Liver (tissue), 9 donors: ENCODE measurements around the gene MSMP. TPM values are rescaled to one million over a fixed set of nuclear protein-coding genes. Genes with fewer than 3 reads are reported as not detected.

Experiments
- DNase-seq: peaks from one replicate; pipeline ENCODE4 v3.0.0-alpha.2; 2017; ENCODE audit warnings: low spot score
- H3K27ac ChIP-seq, 2 donors: one replicate each; pipeline ENCODE4 v1.7.0; 2013; ENCODE audit warnings: inconsistent platforms in 2 of 2, low read length in 2 of 2, control low read depth in 1 of 2, low read depth in 1 of 2, mild to moderate bottlenecking in 1 of 2
- H3K27me3 ChIP-seq, 4 donors: one replicate each; pipeline versions ENCODE4 v1.6.1 to v1.7.0; 2013; ENCODE audit warnings: low read length in 3 of 4, inconsistent platforms in 1 of 4, mild to moderate bottlenecking in 1 of 4, moderate library complexity in 1 of 4; ENCODE audit not compliant: control insufficient read depth in 4 of 4, insufficient read depth in 4 of 4
- H3K36me3 ChIP-seq, 4 donors: one replicate each; pipeline versions ENCODE4 v1.6.1 to v1.7.0; 2013; ENCODE audit warnings: low read length in 3 of 4, mild to moderate bottlenecking in 3 of 4, low read depth in 1 of 4, moderate library complexity in 1 of 4; ENCODE audit not compliant: control insufficient read depth in 4 of 4, insufficient read depth in 3 of 4
- H3K4me1 ChIP-seq, 4 donors: one replicate each; pipeline versions ENCODE4 v1.6.1 to v1.7.0; 2013; ENCODE audit warnings: low read length in 3 of 4, mild to moderate bottlenecking in 3 of 4, moderate library complexity in 1 of 4; ENCODE audit not compliant: control insufficient read depth in 4 of 4, insufficient read depth in 4 of 4
- H3K4me3 ChIP-seq, 3 donors: one replicate each; pipeline versions ENCODE4 v1.6.1 to v1.7.0; 2013; ENCODE audit warnings: low read length in 3 of 3, control low read depth in 1 of 3, low read depth in 1 of 3, mild to moderate bottlenecking in 1 of 3
- H3K9ac ChIP-seq, 2 donors: one replicate each; pipeline ENCODE4 v1.7.0; 2013; ENCODE audit warnings: low read length in 2 of 2, mild to moderate bottlenecking in 2 of 2, moderate library complexity in 2 of 2, control low read depth in 1 of 2, low read depth in 1 of 2
- H3K9me3 ChIP-seq, 4 donors: one replicate each; pipeline versions ENCODE4 v1.6.1 to v1.7.0; 2013; ENCODE audit warnings: low read length in 3 of 4; ENCODE audit not compliant: control insufficient read depth in 4 of 4
- EGR1 ChIP-seq, 2 donors: IDR thresholded peaks; 2 replicates each; pipeline ENCODE4 v1.6.1; 2016 to 2018; ENCODE audit warnings: antibody characterized with exemption in 2 of 2, low read depth in 2 of 2
- FOXA1 ChIP-seq: IDR thresholded peaks from 2 replicates; pipeline ENCODE4 v1.6.1; 2016; ENCODE audit warnings: antibody characterized with exemption
- FOXA2 ChIP-seq: IDR thresholded peaks from 2 replicates; pipeline ENCODE4 v1.6.1; 2016; ENCODE audit warnings: antibody characterized with exemption
- GABPA ChIP-seq, 2 donors: IDR thresholded peaks in 1 of 2; conservative IDR thresholded peaks in 1 of 2; 2 replicates each; pipeline ENCODE4 v1.6.1; 2016; ENCODE audit warnings: antibody characterized with exemption in 2 of 2, mild to moderate bottlenecking in 1 of 2, moderate library complexity in 1 of 2
- JUND ChIP-seq, 2 donors: IDR thresholded peaks; 2 replicates each; pipeline ENCODE4 v1.6.1; 2016; ENCODE audit warnings: antibody characterized with exemption in 2 of 2
- NR2F2 ChIP-seq: IDR thresholded peaks from 2 replicates; pipeline ENCODE4 v1.6.1; 2016; ENCODE audit warnings: antibody characterized with exemption
- RAD21 ChIP-seq, 2 donors: IDR thresholded peaks; 2 replicates each; pipeline ENCODE4 v1.6.1; 2016; ENCODE audit warnings: antibody characterized with exemption in 2 of 2, mild to moderate bottlenecking in 2 of 2
- RXRA ChIP-seq, 2 donors: IDR thresholded peaks; 2 replicates each; pipeline ENCODE4 v1.6.1; 2017 to 2018; ENCODE audit warnings: antibody characterized with exemption in 2 of 2, mild to moderate bottlenecking in 1 of 2
- TAF1 ChIP-seq: conservative IDR thresholded peaks from 2 replicates; pipeline ENCODE4 v1.6.1; 2016; ENCODE audit warnings: antibody characterized with exemption, mild to moderate bottlenecking
- WGBS: extraction: QIAGEN DNeasy Blood & Tissue Kit; methylation state at CpG from one replicate; pipeline ENCODE4 v1.1.7; 2013; 5-methylcytosine and 5-hydroxymethylcytosine counted together
- polyA plus RNA-seq, 2 donors: library from polyadenylated mRNA; stranded (reverse) in 1 of 2; unstranded in 1 of 2; fragments of 200-250 nt in 1 of 2; fragments of >200 nt in 1 of 2; fragmentation: Nextera tagmentation in 1 of 2; extraction: Ambion mirVana in 1 of 2; gene quantifications; one replicate each; pipeline versions ENCODE4 v1.2.1 to v1.2.3, GENCODE V29; 2013 to 2015
- total RNA-seq, 2 donors: library from RNA; depleted of rRNA; stranded (reverse); fragments of >200 nt; gene quantifications; one replicate each; pipeline ENCODE4 v1.2.3, GENCODE V29; 2014
- TF ChIP-seq, protein P1 (sequence below): IDR thresholded peaks from 2 replicates; pipeline ENCODE4 v1.6.1; 2016; ENCODE audit warnings: antibody characterized with exemption, mild to moderate bottlenecking
- TF ChIP-seq, protein P2 (sequence below): IDR thresholded peaks from 2 replicates; pipeline ENCODE4 v1.6.1; 2016; ENCODE audit warnings: antibody characterized with exemption
- TF ChIP-seq, protein P3 (sequence below): IDR thresholded peaks from 2 replicates; pipeline ENCODE4 v1.6.1; 2016; ENCODE audit warnings: antibody characterized with exemption
- TF ChIP-seq, protein P4 (sequence below): fragments of 150-350 bp; IDR thresholded peaks from 2 replicates; pipeline ENCODE4 v1.5.1; 2017; ENCODE audit warnings: improper control_type of control experiment, low read depth, low read length; ENCODE audit not compliant: missing input control
- donor health status: healthy.
- donor health status: healthy.
- donor health status: healthy.
- donor health status: healthy.
- donor health status: healthy.

Gene MSMP
- total and polyA plus RNA-seq, 4 donors, result not detected

DNA sequence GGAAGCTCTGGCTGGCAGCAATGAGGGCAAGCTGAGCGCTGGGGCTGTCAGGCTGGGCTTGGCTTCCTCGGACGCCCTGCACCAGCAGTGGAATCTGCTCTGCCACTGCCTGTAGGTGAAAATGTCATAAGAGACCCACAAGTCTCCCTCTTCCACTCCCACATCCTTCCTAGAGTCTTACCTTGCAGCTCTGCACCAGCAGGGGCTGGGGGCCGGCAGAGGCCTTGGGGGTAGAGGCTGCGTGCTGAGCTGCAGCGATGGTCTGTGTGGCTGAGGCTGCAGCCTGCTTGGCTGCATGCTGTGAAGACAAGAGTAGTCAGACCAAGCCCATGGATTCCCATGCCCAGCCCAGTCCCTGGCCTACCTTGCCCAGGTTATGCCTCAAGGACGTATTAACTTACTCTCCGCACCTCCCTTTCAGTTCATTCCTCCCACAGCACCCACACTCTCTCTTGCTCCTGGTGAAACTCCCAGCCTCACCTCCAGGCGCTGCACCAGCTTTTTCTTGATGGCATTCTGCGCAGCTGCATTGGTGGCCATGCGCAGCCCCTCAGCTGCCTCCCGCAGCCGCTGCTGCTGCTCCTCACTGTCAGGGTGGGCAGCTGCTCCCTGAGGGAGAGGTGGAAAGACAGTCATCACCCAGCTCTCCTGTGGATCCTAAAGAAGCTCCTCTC is 39.4 kb downstream of the MSMP start:
- no peaks in the 10 kb centered on the region for H3K9me3 ChIP-seq
- no peak overlapping the region for H3K27ac ChIP-seq
- no peaks in the 10 kb centered on the region for H3K27me3 ChIP-seq
- WGBS, result 95% methylated on average over 13 of the region's 13 CpGs
- peaks cover 60 to 96% (median 85%) of the 10 kb centered on the region in 4 donors for H3K36me3 ChIP-seq
- H3K4me1 ChIP-seq, result no peaks in the 10 kb centered on the region
- H3K9ac ChIP-seq, result no peak overlapping the region
- DNase-seq, result no peak
- no peak for TF ChIP-seq EGR1 (IDR thresholded peaks at IDR 0.05; ENCODE audit: low read depth in 2 of 2)
- TF ChIP-seq, protein P1, sequence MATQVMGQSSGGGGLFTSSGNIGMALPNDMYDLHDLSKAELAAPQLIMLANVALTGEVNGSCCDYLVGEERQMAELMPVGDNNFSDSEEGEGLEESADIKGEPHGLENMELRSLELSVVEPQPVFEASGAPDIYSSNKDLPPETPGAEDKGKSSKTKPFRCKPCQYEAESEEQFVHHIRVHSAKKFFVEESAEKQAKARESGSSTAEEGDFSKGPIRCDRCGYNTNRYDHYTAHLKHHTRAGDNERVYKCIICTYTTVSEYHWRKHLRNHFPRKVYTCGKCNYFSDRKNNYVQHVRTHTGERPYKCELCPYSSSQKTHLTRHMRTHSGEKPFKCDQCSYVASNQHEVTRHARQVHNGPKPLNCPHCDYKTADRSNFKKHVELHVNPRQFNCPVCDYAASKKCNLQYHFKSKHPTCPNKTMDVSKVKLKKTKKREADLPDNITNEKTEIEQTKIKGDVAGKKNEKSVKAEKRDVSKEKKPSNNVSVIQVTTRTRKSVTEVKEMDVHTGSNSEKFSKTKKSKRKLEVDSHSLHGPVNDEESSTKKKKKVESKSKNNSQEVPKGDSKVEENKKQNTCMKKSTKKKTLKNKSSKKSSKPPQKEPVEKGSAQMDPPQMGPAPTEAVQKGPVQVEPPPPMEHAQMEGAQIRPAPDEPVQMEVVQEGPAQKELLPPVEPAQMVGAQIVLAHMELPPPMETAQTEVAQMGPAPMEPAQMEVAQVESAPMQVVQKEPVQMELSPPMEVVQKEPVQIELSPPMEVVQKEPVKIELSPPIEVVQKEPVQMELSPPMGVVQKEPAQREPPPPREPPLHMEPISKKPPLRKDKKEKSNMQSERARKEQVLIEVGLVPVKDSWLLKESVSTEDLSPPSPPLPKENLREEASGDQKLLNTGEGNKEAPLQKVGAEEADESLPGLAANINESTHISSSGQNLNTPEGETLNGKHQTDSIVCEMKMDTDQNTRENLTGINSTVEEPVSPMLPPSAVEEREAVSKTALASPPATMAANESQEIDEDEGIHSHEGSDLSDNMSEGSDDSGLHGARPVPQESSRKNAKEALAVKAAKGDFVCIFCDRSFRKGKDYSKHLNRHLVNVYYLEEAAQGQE, result no peak
- no peak for TF ChIP-seq FOXA1
- TF ChIP-seq FOXA2, result no peak
- no peak overlapping the region for H3K4me3 ChIP-seq

DNA sequence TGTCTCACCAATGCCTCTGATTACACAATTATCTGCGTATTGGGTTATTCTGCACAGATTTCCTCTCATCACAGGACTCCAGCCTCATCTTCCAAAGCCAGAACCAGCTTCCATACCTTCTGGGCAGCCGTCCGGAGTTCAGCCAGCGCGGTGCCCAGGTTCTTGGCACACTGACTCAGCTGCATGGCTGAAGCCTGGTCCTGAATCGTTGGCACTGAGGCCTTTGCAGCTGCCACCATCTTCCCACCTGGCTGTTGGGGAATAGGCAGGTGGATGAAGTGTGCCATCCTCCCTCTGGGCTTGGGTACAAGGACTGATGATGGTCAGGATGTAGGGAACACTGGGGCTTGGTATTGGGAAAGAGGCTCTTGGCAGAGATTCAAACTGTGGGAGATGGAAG is 40.0 kb downstream of the MSMP start:
- Histone ChIP-seq H3K27ac (no peak overlapping the region), H3K4me1 (no peaks in the 10 kb centered on the region), H3K27me3 (no peaks in the 10 kb centered on the region), H3K36me3 (peaks cover 58 to 93% (median 82%) of the 10 kb centered on the region in 4 donors), H3K9me3 (no peaks in the 10 kb centered on the region), H3K9ac (no peak overlapping the region), H3K4me3 (no peak overlapping the region)
- no peak for TF ChIP-seq TAF1
- no peak for TF ChIP-seq NR2F2
- no peak for TF ChIP-seq EGR1 (IDR thresholded peaks at IDR 0.05; ENCODE audit: low read depth in 2 of 2)
- TF ChIP-seq FOXA1, result no peak
- TF ChIP-seq, protein P2, sequence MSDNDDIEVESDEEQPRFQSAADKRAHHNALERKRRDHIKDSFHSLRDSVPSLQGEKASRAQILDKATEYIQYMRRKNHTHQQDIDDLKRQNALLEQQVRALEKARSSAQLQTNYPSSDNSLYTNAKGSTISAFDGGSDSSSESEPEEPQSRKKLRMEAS, result no peak
- TF ChIP-seq, protein P3, sequence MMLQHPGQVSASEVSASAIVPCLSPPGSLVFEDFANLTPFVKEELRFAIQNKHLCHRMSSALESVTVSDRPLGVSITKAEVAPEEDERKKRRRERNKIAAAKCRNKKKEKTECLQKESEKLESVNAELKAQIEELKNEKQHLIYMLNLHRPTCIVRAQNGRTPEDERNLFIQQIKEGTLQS, result no peak
- no peak for TF ChIP-seq GABPA (IDR thresholded peaks at IDR 0.05 in 1 of 2, conservative IDR thresholded peaks at IDR 0.05 in 1 of 2)
- 85% methylated on average over 6 of the region's 6 CpGs for WGBS
- no peak for DNase-seq

DNA sequence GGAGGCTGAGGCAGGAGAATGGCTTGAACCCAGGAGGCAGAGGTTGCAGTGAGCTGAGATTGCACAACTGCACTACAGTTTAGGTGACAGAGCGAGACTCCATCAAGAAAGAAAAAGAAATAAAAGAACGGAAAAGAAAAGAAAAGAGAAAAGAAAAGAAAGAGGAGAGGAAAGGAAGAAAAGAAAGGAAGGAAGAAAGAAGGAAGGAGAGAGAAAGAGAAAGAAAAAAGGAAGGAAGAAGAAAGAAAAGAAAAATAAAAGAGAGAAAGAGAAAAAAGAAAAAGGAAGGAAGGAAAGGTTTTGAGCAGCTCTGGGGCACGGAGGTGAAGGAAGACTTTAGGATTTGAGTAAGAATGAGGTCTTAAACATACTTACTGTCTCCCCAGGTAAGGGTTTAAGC is 40.5 kb downstream of the MSMP start:
- H3K27me3 ChIP-seq, result no peaks in the 10 kb centered on the region
- 98% methylated on average over 3 of the region's 3 CpGs for WGBS
- TF ChIP-seq NR2F2, result no peak
- TF ChIP-seq, protein P4, sequence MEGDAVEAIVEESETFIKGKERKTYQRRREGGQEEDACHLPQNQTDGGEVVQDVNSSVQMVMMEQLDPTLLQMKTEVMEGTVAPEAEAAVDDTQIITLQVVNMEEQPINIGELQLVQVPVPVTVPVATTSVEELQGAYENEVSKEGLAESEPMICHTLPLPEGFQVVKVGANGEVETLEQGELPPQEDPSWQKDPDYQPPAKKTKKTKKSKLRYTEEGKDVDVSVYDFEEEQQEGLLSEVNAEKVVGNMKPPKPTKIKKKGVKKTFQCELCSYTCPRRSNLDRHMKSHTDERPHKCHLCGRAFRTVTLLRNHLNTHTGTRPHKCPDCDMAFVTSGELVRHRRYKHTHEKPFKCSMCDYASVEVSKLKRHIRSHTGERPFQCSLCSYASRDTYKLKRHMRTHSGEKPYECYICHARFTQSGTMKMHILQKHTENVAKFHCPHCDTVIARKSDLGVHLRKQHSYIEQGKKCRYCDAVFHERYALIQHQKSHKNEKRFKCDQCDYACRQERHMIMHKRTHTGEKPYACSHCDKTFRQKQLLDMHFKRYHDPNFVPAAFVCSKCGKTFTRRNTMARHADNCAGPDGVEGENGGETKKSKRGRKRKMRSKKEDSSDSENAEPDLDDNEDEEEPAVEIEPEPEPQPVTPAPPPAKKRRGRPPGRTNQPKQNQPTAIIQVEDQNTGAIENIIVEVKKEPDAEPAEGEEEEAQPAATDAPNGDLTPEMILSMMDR, result no peak
- TF ChIP-seq GABPA (IDR thresholded peaks at IDR 0.05 in 1 of 2, conservative IDR thresholded peaks at IDR 0.05 in 1 of 2), result no peak
- no peak for TF ChIP-seq RAD21 (IDR thresholded peaks at IDR 0.05)
- no peak for TF ChIP-seq EGR1 (IDR thresholded peaks at IDR 0.05; ENCODE audit: low read depth in 2 of 2)
- TF ChIP-seq, protein P2, result no peak
- TF ChIP-seq JUND (IDR thresholded peaks at IDR 0.05), result no peak
- no peak for TF ChIP-seq FOXA2
- TF ChIP-seq, protein P1, result no peak
- TF ChIP-seq FOXA1, result no peak
- no peak for TF ChIP-seq RXRA (IDR thresholded peaks at IDR 0.05)
- H3K27ac ChIP-seq, result no peak overlapping the region
- H3K9ac ChIP-seq, result no peak overlapping the region
- H3K36me3 ChIP-seq, result peaks cover 52 to 92% (median 82%) of the 10 kb centered on the region in 4 donors
- no peak for DNase-seq
- no peaks in the 10 kb centered on the region for H3K4me1 ChIP-seq
- no peaks in the 10 kb centered on the region for H3K9me3 ChIP-seq
- no peak overlapping the region for H3K4me3 ChIP-seq
